ENCODE results near the gene OR51A7.
"Not testable (repeated sequence)": the region's sequence is repeated elsewhere in the genome, so short reads cannot be mapped to it uniquely, and the experiment has no call there.

OR51A7 gene, protein sequence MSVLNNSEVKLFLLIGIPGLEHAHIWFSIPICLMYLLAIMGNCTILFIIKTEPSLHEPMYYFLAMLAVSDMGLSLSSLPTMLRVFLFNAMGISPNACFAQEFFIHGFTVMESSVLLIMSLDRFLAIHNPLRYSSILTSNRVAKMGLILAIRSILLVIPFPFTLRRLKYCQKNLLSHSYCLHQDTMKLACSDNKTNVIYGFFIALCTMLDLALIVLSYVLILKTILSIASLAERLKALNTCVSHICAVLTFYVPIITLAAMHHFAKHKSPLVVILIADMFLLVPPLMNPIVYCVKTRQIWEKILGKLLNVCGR

GRCh38 chr11:4903484-4903883 is at the start of gene OR51A7:
Gene OR51A7 (plus strand): TSS chr11:4903783. CDS start chr11:4907370, 3,587 bp downstream.
- DNase-seq: no peak

- DNase-seq: not testable (repeated sequence)
Observed at GRCh38 chr11:4854286-4854685, 49.3 kb upstream of the OR51A7 start.

DNA sequence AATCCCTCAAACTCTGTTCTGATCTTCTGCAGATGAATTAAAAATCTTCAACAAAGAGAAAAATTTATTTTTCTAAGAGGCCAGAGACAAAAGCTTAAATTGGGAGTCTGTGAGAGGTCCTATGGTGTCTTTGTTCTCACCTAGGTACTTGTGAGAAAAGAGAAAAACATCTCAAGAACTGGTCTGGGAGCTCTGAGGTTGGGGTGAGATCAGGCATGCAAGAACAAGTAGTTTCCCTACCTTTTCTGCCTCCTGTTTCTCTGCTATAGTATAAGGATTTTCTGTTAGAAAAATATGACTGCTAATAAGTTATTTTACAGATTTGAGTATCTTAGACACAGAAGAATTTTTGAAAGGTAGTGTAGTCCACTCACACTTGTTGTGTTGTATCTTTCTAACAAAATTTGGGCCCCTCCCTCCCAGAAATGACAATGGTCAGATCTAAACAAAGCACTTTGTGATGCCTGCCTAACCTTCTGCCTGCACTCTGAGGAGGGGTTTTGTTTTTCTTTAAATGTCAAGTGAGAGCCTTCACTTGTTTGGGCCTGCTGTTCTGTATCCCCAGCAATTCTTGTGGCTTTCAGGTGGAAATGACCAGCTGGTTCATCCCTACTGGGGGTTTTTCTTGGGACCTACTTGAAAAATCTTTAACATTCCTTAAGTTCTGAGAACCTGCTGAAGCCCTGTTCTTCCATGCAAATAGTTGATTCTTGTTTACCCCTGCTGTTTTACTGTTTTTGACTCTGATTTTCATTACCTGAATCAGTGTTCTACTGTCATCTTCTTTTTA is 40.9 kb upstream of the OR51A7 start:
- no peak for DNase-seq

DNA sequence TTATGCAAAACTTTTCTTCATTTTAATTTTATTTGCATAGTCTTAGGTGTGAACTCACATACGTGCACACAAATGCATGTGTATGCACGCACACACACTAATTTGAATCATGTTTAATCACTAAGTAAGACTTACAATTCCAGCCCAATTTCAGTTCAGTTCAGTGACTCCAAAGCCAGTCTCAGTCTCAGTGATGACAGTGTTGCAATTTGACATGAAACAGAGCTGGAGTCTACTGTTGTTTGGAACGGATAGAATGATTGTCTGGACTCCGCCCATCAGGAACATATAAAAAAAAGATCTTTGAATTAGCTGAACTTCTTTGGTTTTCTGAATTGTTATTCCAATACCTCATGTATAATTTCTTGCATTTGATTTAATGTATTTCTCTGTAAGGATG is 39.7 kb upstream of the OR51A7 start:
- no peak for DNase-seq

DNA sequence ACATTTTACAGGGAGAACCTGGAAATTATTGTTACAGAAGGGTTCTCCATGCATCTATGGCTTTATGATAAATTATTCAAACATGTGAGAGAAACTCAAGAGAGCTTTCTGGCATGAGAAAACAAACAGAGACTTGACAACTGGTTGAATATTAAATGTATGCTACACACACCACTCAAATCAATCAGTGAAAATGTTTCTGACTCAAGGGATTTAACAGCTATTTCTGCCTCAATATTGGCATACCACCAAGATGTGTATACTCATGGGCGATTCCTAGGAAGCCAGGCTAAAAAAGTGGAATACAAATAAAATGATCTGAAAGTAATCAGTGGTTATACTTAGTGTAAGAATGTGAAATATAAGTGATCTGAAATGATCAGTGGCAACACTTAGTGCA is 37.7 kb upstream of the OR51A7 start:
- DNase-seq: no peak

DNA sequence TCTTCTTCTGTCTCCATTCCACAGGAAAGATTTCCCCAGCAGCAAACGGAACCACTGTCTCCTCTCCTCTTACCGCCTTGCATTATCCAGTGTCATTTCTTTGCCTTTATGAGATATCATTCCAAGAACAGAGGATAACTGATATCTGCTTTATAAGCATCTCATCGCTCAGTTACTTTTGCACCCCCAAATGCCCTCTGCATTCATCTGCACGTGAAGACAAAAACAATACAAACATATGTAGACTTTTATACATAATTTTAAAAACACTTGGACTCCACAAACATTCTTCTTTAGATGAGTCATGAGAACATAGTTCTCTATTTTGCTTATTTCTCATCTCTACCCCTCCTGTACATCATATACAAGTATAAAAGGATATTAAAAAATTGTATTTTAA is 22.4 kb upstream of the OR51A7 start:
- DNase-seq: no peak

DNA sequence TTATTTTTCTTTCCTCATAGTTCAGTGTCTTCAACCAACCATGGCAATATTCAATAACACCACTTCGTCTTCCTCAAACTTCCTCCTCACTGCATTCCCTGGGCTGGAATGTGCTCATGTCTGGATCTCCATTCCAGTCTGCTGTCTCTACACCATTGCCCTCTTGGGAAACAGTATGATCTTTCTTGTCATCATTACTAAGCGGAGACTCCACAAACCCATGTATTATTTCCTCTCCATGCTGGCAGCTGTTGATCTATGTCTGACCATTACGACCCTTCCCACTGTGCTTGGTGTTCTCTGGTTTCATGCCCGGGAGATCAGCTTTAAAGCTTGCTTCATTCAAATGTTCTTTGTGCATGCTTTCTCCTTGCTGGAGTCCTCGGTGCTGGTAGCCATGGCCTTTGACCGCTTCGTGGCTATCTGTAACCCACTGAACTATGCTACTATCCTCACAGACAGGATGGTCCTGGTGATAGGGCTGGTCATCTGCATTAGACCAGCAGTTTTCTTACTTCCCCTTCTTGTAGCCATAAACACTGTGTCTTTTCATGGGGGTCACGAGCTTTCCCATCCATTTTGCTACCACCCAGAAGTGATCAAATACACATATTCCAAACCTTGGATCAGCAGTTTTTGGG is 21.6 kb upstream of the OR51A7 start, which contains the start of gene OR51T1:
TSS of gene OR51T1 (plus strand) at position 41 of the 641 bp plus-strand sequence. CDS start at position 41, 0 bp downstream.
- peak; percentile 89 for DNase-seq

- DNase-seq: peak; percentile 88
Observed at GRCh38 chr11:4882543-4882942, 21.0 kb upstream of the OR51A7 start.

DNA sequence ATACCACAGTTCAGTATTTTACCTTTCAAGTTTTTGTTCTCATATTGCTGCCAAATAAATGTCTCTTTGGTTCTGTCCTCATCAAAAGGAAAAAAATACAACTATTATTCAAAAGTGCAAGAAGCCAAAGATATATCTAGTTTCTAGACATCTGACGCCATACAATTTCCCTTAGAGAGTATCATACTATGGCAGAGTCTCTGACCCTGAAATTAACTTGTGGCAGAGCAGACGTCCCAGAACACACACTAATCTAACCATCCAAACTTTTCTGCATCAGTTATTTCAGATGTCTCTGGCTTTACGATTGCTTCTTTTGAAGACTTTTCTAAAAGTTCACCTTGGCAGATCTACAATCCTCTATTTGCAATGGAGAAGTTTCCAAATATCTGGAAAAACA is 19.2 kb upstream of the OR51A7 start:
- peak; percentile 5 for DNase-seq

- no peak for DNase-seq
Observed at GRCh38 chr11:4886186-4886585, 17.4 kb upstream of the OR51A7 start.

DNA sequence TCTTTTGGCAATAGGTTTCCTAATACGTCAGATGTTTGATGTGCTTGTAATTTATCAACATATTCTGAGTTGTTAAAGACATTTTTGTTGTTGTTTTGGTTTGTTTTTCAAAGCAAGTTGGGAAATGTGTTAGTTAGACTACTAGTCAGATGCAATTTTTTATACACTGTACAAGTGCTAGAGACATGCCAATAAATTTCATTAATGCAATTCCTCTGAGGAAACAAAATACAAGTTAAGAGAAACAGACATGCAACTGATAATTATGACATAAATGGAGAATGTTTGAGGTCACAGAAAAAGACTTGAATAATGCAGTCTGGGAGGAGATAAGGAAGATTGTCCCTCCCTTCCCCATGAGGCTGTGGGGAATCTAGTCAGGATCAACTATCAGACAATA is 16.0 kb upstream of the OR51A7 start:
- DNase-seq: no peak

DNA sequence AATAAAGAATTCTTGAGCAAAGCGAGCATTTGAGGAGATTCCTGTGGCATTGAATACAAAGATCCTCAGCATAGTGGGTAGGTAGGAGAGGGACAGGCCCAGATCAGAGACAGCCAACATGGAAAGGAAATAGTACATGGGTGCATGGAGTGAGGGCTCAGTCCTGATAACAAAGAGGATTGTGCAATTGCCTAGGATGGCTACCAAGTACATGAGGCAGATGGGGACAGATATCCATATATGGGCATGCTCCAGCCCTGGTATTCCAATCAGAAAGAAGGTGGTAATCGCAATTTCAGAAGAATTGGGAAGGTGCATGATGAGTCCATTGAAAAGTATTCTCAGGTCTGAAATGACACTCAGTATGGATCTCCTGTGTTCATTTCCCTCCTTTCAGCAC is 13.3 kb upstream of the OR51A7 start:
- DNase-seq: no peak

- no peak for DNase-seq
Observed at GRCh38 chr11:4891996-4892640, 11.5 kb upstream of the OR51A7 start.

GRCh38 chr11:4916581-4916980 is 13.0 kb downstream of the OR51A7 start:
- DNase-seq: no peak

DNA sequence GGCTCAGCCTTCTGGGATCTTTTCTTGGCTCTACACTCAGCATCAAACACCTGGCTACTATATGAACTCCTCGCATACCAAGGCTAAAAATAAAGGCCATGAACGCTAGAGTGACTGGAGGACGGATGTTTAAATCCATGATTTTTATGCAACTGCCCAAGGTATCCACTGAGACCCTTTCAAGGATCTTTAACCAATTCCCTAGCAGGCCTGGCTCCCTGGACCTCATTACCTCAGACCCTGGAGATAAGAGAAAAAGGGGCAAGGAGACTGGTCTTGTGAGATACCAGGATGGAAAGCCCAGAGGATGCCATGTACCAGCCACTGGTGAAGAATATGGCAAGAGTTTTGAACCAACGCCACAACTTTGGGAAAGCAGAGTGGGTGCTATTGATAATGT is 15.7 kb downstream of the OR51A7 start, which contains the start of gene OR51G2:
TSS of gene OR51G2 (minus strand) at position 101 of the 400 bp plus-strand sequence. CDS start 3,687 bp downstream, outside the sequence.
- DNase-seq: no peak

GRCh38 chr11:4921796-4922195 is 18.2 kb downstream of the OR51A7 start:
- no peak for DNase-seq

DNA sequence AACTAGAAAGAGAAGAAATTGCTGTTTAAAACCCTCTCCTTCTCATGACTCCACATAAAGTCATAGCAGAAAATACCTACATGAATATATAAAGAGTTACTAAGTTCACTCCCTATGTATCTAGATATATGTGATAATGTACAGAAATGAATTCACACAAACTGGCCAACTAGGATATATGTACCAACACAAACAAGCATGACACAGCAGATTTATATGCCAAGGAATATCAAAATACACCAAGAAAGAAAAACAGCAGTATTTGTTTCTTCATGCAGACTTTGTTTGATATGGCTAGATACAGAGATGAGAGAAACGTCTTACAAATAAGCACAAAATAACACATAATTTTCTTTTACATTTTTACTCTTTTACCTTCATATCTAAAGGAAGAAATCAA is 18.7 kb downstream of the OR51A7 start:
- DNase-seq: no peak

DNA sequence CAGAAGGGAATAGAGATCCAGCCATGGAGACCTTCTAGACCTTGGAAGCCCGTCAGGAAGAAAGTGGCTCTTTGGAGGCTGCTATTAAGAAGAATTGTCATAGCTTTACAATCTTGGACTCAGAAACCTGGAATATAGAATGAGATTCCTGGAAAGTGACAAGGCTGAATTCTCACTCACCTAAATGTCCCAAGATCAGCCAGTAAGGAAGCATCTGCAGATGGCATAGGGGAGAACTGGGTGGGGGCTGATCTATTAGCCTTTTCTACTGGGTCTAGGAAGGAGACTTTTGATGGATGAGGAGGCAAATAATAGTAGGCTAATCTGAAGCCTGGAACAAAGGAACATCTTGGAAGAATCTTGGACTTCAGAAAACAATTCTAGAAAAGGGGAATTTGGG is 20.7 kb downstream of the OR51A7 start, which contains the start of gene OR51G1:
TSS of gene OR51G1 (minus strand) at position 101 of the 400 bp plus-strand sequence. CDS start at position 101, 0 bp downstream.
- DNase-seq: no peak

GRCh38 chr11:4926608-4927007 is 23.0 kb downstream of the OR51A7 start:
- no peak for DNase-seq

- DNase-seq: no peak
Observed at GRCh38 chr11:4932751-4933150, 29.2 kb downstream of the OR51A7 start.

GRCh38 chr11:4936745-4937144 is 33.2 kb downstream of the OR51A7 start:
- DNase-seq: no peak

DNA sequence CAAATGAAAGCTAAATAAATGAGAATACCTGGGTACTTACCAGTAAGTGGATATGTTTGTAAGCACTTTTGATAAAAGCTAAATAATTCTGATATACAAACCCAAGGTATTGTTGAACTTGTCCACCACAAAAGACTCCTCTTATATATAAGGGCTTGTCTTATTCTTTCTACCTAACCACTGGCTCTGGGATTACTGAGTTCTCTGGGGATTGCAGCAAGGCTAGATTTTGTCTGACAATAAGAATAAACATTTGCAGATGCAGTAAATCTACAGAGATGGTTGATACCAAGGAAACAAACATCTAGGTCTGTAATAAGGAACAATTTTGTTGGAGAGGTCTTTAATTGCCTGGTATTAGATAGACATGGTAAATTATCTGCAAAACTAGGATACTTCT is 43.9 kb downstream of the OR51A7 start, which contains the start of gene OR51A4:
TSS of gene OR51A4 (minus strand) at position 101 of the 400 bp plus-strand sequence. CDS start 505 bp downstream, outside the sequence.
- DNase-seq: no peak

- DNase-seq: not testable (repeated sequence)
Observed at GRCh38 chr11:4955613-4956012, 52.0 kb downstream of the OR51A7 start, which contains the start of gene OR51A2. Gene OR51A2 (minus strand): TSS chr11:4955713. CDS start chr11:4955713, 0 bp downstream.

Data from NCI-H69 (cell line).